ENCODE data around the gene ARHGAP30.
"Not testable (repeated sequence)": the region's sequence is repeated elsewhere in the genome, so short reads cannot be mapped to it uniquely, and the experiment has no call there.

Gene ARHGAP30

GRCh38 chr1:161038523-161039153 lies 31.1 kb downstream of the ARHGAP30 start, which contains the start of gene TSTD1:
TSTD1 (minus strand) TSS chr1:161038964; CDS start chr1:161038889, 75 bp downstream.
- DNase-seq = peak; percentile 82 to 85

- no peak for DNase-seq
Measured at GRCh38 chr1:161037661-161038522, 31.8 kb downstream of the ARHGAP30 start.

GRCh38 chr1:161033751-161034150 lies 35.9 kb downstream of the ARHGAP30 start:
- no peak for DNase-seq

- DNase-seq = no peak
Measured at GRCh38 chr1:161032409-161032808, 37.3 kb downstream of the ARHGAP30 start.

- no peak for DNase-seq
Measured at GRCh38 chr1:161031874-161032273, 37.8 kb downstream of the ARHGAP30 start.

- DNase-seq = not testable (repeated sequence)
Measured at GRCh38 chr1:161029466-161029865, 40.2 kb downstream of the ARHGAP30 start.

GRCh38 chr1:161026954-161027353 lies 42.7 kb downstream of the ARHGAP30 start:
- not testable (repeated sequence) for DNase-seq

GRCh38 chr1:161022432-161022831 lies 47.3 kb downstream of the ARHGAP30 start:
- DNase-seq = not testable (repeated sequence)

GRCh38 chr1:161021970-161022353 lies 47.7 kb downstream of the ARHGAP30 start:
- no peak for DNase-seq

- peak; percentile 85 to 87 for DNase-seq
Measured at GRCh38 chr1:161021165-161021969, 48.3 kb downstream of the ARHGAP30 start.

GRCh38 chr1:161020509-161021164 lies 49.1 kb downstream of the ARHGAP30 start, which contains the start of gene F11R:
F11R (minus strand) TSS chr1:161021152; CDS start chr1:161021073, 79 bp downstream.
- DNase-seq = peak in 1 of 2 experiments; percentile 29

- no peak for DNase-seq
Measured at GRCh38 chr1:161019751-161020495, 49.8 kb downstream of the ARHGAP30 start.

- DNase-seq = not testable (repeated sequence)
Measured at GRCh38 chr1:161019111-161019660, 50.5 kb downstream of the ARHGAP30 start.

GRCh38 chr1:161018631-161018930 lies 51.1 kb downstream of the ARHGAP30 start:
- no peak for DNase-seq

GRCh38 chr1:161017756-161018630 lies 51.7 kb downstream of the ARHGAP30 start:
- no peak for DNase-seq

- not testable (repeated sequence) for DNase-seq
Measured at GRCh38 chr1:161017181-161017580, 52.5 kb downstream of the ARHGAP30 start.

GRCh38 chr1:161016683-161017082 lies 53.0 kb downstream of the ARHGAP30 start:
- not testable (repeated sequence) for DNase-seq

GRCh38 chr1:161013488-161014230 lies 56.0 kb downstream of the ARHGAP30 start:
- peak; percentile 37 to 52 for DNase-seq

GRCh38 chr1:161013131-161013487 lies 56.6 kb downstream of the ARHGAP30 start:
- peak in 1 of 2 experiments; percentile 8 for DNase-seq

GRCh38 chr1:161012420-161012819 lies 57.3 kb downstream of the ARHGAP30 start:
- DNase-seq = no peak
